Breast epithelium (tissue), 4 donors: ENCODE measurements around the gene C2CD2L. TPM values are rescaled to one million over a fixed set of nuclear protein-coding genes. Genes with fewer than 3 reads are reported as not detected.

Experiments used
- DNase-seq, 2 donors: peaks; one replicate each; pipeline ENCODE4 v3.0.0-alpha.2; 2019; ENCODE audit warnings: low spot score in 2 of 2
- H3K27ac ChIP-seq, 2 donors: fragments of 200-600 bp; sonication (generic) in 1 of 2; one replicate each; pipeline ENCODE4 v1.5.1; 2016 to 2019; ENCODE audit warnings: mild to moderate bottlenecking in 1 of 2
- H3K27me3 ChIP-seq, 2 donors: fragments of 200-600 bp; sonication (generic) in 1 of 2; one replicate each; pipeline versions ENCODE4 v1.5.1 to v1.6.0; 2017 to 2019; ENCODE audit warnings: control low read depth in 1 of 2, mild to moderate bottlenecking in 1 of 2
- H3K36me3 ChIP-seq: fragments of 200-600 bp; one replicate; pipeline ENCODE4 v1.5.1; 2019
- H3K4me1 ChIP-seq, 2 donors: fragments of 200-600 bp; sonication (generic); one replicate each; pipeline ENCODE4 v1.5.1; 2016 to 2019; ENCODE audit warnings: control low read depth in 1 of 2
- H3K4me3 ChIP-seq, 3 donors: fragments of 200-600 bp; sonication (generic); 1 replicate in 2 of 3; 2 replicates in 1 of 3; pipeline ENCODE4 v1.5.1; 2016 to 2019; ENCODE audit warnings: mild to moderate bottlenecking in 3 of 3, moderate library complexity in 2 of 3
- H3K9me3 ChIP-seq, 2 donors: fragments of 200-600 bp; sonication (generic) in 1 of 2; one replicate each; pipeline ENCODE4 v1.5.1; 2016 to 2019; ENCODE audit warnings: control low read depth in 1 of 2
- POLR2A ChIP-seq: fragments of 450-650 bp; IDR thresholded peaks from one replicate; pipeline ENCODE4 v1.6.1; 2016; ENCODE audit warnings: antibody characterized with exemption, mild to moderate bottlenecking, moderate library complexity
- POLR2AphosphoS5 ChIP-seq, 3 donors: sonication (generic); formaldehyde crosslinking; IDR thresholded peaks; one replicate each; pipeline ENCODE4 v1.6.1; 2017; ENCODE audit warnings: antibody characterized with exemption in 3 of 3
- intact Hi-C: fragments of 100-400 bp; cut with DNase I; formaldehyde crosslinking; loops from one replicate; pipeline ENCODE4 v1.15.1; 2023; ENCODE audit warnings: low total_unique reads
- total RNA-seq, 3 donors: library from RNA; depleted of rRNA; stranded (reverse); fragments of >200 nt; gene quantifications; one replicate each; pipeline ENCODE4 v1.1.0, GENCODE V29; 2016
- TF ChIP-seq, protein P1 (sequence below), 3 donors: fragments of 450-650 bp; IDR thresholded peaks; one replicate each; pipeline ENCODE4 v1.5.1; 2016 to 2017; ENCODE audit warnings: antibody characterized with exemption in 3 of 3, mild to moderate bottlenecking in 3 of 3, moderate library complexity in 3 of 3

Gene C2CD2L
- total RNA-seq, 3 donors from 2014 or later, result 5.1 to 6.9 (median 6.3) TPM

DNA sequence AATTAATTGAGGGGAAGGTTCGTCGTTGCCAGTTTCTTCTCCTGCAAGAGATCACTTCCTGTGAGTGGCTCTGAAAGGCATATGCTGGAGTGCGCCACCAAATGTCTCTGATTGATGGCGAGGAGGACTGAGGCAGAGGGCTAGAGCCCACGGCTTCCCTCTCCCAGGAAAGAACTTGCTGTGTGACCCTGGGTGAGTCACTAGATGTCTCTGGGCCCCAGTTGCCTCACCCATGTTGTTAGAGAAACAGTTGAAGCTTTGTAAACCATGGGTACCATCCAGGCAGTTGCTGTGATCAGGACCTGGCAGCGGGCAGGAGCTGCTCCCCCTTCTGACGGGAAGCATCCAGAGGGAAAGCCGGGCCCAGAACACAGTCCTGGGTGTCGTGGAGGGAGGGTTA, 44.9 kb downstream of the C2CD2L start:
- Histone ChIP-seq H3K27ac (no peak overlapping the region), H3K9me3 (no peaks in the 10 kb centered on the region), H3K4me3 (no peak overlapping the region), H3K27me3 (peaks cover 0 to 5% of the 10 kb centered on the region in 2 donors), H3K36me3 (no peaks in the 10 kb centered on the region), H3K4me1 (no peaks in the 10 kb centered on the region)
- no peak for TF ChIP-seq POLR2AphosphoS5 (IDR thresholded peaks at IDR 0.05)
- no peak for DNase-seq
- intact Hi-C loops, result no loop called here

DNA sequence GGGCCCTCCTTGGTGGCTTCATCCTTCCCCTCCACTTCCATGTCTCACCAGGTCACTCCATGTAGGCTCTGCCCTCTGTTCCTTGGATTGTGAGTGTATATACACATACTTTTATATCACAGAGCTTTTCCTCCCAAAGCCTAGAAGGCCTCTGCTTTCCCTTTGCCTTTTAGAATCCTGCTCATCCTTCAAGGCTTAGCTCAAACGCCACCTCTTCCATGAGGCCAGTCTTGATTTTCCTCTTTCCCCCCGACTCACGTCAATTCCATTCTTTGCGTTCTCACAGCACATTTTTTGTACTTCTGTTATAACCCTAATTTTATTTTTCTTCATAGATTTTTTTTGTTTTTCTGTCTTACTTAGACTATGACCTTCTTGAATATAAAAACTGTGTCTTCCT, 45.5 kb downstream of the C2CD2L start:
- H3K27ac ChIP-seq, result no peak overlapping the region
- H3K36me3 ChIP-seq, result no peaks in the 10 kb centered on the region
- no peaks in the 10 kb centered on the region for H3K4me1 ChIP-seq
- TF ChIP-seq, protein P1, sequence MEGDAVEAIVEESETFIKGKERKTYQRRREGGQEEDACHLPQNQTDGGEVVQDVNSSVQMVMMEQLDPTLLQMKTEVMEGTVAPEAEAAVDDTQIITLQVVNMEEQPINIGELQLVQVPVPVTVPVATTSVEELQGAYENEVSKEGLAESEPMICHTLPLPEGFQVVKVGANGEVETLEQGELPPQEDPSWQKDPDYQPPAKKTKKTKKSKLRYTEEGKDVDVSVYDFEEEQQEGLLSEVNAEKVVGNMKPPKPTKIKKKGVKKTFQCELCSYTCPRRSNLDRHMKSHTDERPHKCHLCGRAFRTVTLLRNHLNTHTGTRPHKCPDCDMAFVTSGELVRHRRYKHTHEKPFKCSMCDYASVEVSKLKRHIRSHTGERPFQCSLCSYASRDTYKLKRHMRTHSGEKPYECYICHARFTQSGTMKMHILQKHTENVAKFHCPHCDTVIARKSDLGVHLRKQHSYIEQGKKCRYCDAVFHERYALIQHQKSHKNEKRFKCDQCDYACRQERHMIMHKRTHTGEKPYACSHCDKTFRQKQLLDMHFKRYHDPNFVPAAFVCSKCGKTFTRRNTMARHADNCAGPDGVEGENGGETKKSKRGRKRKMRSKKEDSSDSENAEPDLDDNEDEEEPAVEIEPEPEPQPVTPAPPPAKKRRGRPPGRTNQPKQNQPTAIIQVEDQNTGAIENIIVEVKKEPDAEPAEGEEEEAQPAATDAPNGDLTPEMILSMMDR (IDR thresholded peaks at IDR 0.05), result no peak
- TF ChIP-seq POLR2AphosphoS5 (IDR thresholded peaks at IDR 0.05) (no peak), POLR2A (no peak)
- intact Hi-C loops, result no loop called here
- no peak for DNase-seq
- no peaks in the 10 kb centered on the region for H3K9me3 ChIP-seq
- H3K4me3 ChIP-seq, result no peak overlapping the region
- peaks cover 0 to 5% of the 10 kb centered on the region in 2 donors for H3K27me3 ChIP-seq

DNA sequence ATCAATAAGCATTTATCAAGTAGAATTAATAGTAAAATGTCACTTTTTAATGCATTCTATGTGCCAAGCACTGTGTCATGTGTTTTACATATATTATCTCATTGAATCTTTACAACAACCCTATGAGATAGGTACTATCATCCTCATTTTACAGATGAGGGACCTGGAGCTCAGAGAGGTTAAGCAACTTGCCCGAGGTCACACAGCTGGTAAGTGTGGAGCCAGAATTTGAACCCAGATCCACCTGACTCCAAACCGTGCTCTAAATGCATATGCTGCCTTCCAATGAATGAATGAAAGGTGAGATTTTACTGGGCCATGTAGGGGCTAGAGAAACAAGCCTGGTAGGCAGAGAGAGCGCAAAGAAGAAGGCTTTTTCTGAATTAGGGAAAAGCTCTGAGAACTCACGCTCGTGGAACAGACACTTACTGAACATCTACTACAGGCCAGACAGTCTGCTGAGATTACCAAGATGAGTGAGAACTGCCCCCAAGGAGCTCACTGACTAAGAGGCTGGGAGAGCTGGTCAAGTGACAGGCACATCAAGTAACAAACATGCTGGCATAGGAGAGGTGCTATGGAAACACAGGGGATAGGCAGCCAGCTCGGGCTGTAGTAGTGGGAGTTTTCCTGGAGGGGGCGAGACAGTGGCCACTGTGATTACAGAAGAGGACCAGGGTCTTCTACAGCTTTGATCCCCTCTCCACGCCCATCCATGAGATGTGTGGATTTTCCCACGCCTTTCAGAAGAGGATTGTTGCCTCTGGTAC, 46.1 kb downstream of the C2CD2L start:
- intact Hi-C loops, result no loop called here
- TF ChIP-seq, protein P1 (IDR thresholded peaks at IDR 0.05), result no peak
- TF ChIP-seq POLR2A (no peak), POLR2AphosphoS5 (IDR thresholded peaks at IDR 0.05) (no peak)

DNA sequence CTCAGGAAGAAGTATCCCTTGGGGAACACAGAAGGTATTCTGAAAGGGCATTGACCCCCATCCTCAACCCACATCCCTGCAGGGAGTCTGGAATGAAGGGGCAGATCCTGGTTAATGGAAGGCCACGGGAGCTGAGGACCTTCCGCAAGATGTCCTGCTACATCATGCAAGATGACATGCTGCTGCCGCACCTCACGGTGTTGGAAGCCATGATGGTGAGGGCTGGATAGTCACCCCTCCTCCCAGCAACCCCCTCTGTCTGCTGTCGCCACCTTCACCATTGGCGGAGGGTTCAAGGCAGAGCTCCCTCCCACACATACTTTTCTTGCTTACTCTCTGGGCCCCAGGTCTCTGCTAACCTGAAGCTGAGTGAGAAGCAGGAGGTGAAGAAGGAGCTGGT, 47.0 kb downstream of the C2CD2L start:
- no peak for DNase-seq
- no peak overlapping the region for H3K27ac ChIP-seq
- H3K9me3 ChIP-seq, result no peaks in the 10 kb centered on the region
- H3K4me1 ChIP-seq, result no peaks in the 10 kb centered on the region
- no peaks in the 10 kb centered on the region for H3K27me3 ChIP-seq
- no peak overlapping the region for H3K4me3 ChIP-seq
- TF ChIP-seq POLR2A (no peak), POLR2AphosphoS5 (IDR thresholded peaks at IDR 0.05) (no peak)
- TF ChIP-seq, protein P1 (IDR thresholded peaks at IDR 0.05), result no peak
- H3K36me3 ChIP-seq, result no peaks in the 10 kb centered on the region
- intact Hi-C loops, result no loop called here

More for the DNA sequence above, 46.1 kb downstream of the C2CD2L start:
- Histone ChIP-seq H3K9me3 (no peaks in the 10 kb centered on the region), H3K4me1 (no peaks in the 10 kb centered on the region), H3K4me3 (no peak overlapping the region), H3K36me3 (no peaks in the 10 kb centered on the region), H3K27me3 (peaks cover 0 to under 1% of the 10 kb centered on the region in 2 donors), H3K27ac (no peak overlapping the region)
- no peak for DNase-seq

DNA sequence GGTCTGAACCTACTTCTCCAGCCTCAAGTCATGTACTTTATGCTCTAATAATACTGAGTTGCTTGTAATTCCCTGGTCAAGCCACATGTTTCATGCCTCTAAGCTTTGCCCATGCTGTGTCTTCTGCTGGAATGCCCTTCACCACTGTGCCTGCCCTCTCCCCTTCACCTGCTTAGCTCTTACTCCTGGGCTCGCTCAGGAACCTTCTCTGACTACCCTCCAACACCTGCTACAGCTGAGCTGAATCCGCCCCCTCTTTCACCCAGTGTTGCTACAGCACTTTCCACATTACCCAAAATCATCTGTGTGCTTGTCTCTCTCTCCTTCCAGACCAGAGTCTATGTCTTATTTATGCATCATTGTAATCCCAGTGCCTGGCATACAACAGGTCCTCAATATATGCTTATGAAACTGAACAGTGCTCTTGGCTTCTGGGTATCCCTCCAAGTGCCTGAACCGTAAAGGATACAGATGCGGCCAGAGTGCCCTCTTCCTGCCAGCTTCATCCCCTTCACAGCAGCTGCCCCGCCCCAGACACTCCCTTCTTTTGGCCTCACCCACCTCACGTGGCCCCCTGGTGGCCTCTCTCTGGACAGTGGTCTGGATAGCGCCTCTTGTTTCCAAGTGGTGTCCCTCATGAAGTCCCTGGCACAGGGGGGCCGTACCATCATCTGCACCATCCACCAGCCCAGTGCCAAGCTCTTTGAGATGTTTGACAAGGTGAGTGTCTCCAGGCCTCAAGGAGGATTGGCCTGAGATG, 48.8 kb downstream of the C2CD2L start:
- H3K4me1 ChIP-seq, result no peaks in the 10 kb centered on the region
- no peak overlapping the region for H3K27ac ChIP-seq
- H3K4me3 ChIP-seq, result no peak overlapping the region
- H3K9me3 ChIP-seq, result no peaks in the 10 kb centered on the region
- H3K27me3 ChIP-seq, result no peaks in the 10 kb centered on the region
- no peaks in the 10 kb centered on the region for H3K36me3 ChIP-seq
- intact Hi-C loops, result no loop called here
- DNase-seq, result no peak
- TF ChIP-seq, protein P1 (IDR thresholded peaks at IDR 0.05), result no peak
- no peak for TF ChIP-seq POLR2A
- TF ChIP-seq POLR2AphosphoS5 (IDR thresholded peaks at IDR 0.05), result no peak
